Testis (tissue), 2 donors: ENCODE results near the gene CENPO.

ENCODE experiments used
- POLR2A ChIP-seq: fragments of 450-650 bp; IDR thresholded peaks from one replicate; pipeline ENCODE4 v1.6.1; 2017; ENCODE audit warnings: antibody characterized with exemption, mild to moderate bottlenecking, moderate library complexity
- TF ChIP-seq, protein P1 (sequence below), 3 experiments: fragments of 450-650 bp in 2 of 3; fragments of 200-600 bp in 1 of 3; sonication (generic) in 1 of 3; IDR thresholded peaks; one replicate each; pipeline ENCODE4 v1.5.1; 2016 to 2019; ENCODE audit warnings: antibody characterized with exemption in 3 of 3, mild to moderate bottlenecking in 2 of 3, moderate library complexity in 1 of 3

DNA sequence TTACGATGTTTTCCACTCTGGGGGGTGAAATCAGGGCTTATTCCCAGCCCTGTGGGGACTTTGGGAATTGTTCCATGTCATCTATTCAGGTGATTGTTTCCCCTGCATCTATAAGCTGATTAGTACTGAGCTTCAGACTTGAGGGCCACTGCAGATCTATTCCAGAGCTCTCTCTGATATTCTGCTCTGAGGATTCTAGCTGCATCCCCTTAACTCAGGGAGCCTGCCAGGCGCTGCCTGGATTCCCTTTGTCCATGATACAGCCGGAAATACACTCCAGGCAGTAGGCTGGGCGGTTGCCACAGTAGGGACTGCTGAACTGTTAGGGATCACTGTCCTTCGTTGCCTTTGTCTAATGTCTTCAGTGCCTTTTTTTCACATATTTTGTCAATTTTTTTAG lies 31.4 kb upstream of the CENPO start:
- TF ChIP-seq, protein P1, sequence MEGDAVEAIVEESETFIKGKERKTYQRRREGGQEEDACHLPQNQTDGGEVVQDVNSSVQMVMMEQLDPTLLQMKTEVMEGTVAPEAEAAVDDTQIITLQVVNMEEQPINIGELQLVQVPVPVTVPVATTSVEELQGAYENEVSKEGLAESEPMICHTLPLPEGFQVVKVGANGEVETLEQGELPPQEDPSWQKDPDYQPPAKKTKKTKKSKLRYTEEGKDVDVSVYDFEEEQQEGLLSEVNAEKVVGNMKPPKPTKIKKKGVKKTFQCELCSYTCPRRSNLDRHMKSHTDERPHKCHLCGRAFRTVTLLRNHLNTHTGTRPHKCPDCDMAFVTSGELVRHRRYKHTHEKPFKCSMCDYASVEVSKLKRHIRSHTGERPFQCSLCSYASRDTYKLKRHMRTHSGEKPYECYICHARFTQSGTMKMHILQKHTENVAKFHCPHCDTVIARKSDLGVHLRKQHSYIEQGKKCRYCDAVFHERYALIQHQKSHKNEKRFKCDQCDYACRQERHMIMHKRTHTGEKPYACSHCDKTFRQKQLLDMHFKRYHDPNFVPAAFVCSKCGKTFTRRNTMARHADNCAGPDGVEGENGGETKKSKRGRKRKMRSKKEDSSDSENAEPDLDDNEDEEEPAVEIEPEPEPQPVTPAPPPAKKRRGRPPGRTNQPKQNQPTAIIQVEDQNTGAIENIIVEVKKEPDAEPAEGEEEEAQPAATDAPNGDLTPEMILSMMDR (IDR thresholded peaks at IDR 0.05): no peak
- TF ChIP-seq POLR2A: no peak
